ENCODE data around the gene HNRNPA0.

- TF ChIP-seq POLR2A (IDR thresholded peaks at IDR 0.05) (no peak), CTCF (IDR thresholded peaks at IDR 0.05 in 8 of 11, conservative IDR thresholded peaks at IDR 0.05 in 3 of 11) (no peak)
Observed at GRCh38 chr5:137710086-137710485, 44.1 kb downstream of the HNRNPA0 start.

All from spleen (tissue), 7 donors.